Measurements from ENCODE around the gene RINL.

GRCh38 chr19:38838986-38839761 is 38.9 kb downstream of the RINL start:
- TF ChIP-seq POLR2A (IDR thresholded peaks at IDR 0.05; ENCODE audit: low read length), result peak; percentile 25
- TF ChIP-seq GATA1 (IDR thresholded peaks at IDR 0.05; ENCODE audit: low read depth, low read length), result no peak
